GM18868 (cell line): ENCODE results near the gene SHLD2.
"Not testable (repeated sequence)": the region's sequence is repeated elsewhere in the genome, so short reads cannot be mapped to it uniquely, and the experiment has no call there.

Experiments used
- ATAC-seq: cut with Tn5 transposase; IDR thresholded peaks from one replicate; pipeline ENCODE4 v1.9.1; 2021; ENCODE audit warnings: mild to moderate bottlenecking, moderate library complexity; ENCODE audit not compliant: unreplicated experiment

The SHLD2 gene

DNA sequence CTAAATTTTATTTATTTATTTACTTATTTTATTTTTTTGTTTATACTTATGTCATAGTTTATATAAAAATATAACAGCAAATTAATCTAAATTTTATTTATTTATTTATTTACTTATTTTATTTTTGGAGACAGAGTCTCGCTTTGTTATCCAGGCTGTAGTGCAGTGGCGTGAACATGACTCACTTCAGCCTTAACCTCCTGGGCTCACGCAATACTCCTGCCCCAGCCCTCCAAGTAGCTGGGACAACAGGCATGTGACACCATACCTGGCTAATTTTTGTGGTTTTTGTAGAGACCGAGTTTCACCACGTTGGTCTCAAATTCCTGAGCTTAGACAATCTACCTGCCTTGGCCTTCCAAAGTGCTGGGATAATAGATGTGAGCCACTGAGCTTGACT, 115.3 kb downstream of the SHLD2 start:
- not testable (repeated sequence) for ATAC-seq

DNA sequence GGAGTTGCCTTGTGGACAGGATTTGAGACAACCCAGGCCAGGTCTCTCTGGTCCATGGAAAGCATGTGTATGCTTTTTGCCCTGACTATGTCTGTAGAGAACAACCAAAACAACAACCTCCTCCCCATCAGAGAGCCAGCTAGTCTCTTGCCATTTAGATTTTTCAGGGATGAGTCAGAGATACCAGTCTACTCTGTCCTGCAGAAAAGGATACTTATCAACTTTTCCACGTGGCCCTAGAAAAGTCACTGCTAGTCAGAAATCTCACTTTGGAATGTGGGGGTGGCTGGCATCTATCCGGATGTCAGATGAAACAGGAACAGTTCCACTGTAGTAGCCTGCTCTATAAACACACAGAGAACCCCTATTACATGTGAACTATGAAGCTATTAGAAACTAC, 116.8 kb downstream of the SHLD2 start:
- not testable (repeated sequence) for ATAC-seq

DNA sequence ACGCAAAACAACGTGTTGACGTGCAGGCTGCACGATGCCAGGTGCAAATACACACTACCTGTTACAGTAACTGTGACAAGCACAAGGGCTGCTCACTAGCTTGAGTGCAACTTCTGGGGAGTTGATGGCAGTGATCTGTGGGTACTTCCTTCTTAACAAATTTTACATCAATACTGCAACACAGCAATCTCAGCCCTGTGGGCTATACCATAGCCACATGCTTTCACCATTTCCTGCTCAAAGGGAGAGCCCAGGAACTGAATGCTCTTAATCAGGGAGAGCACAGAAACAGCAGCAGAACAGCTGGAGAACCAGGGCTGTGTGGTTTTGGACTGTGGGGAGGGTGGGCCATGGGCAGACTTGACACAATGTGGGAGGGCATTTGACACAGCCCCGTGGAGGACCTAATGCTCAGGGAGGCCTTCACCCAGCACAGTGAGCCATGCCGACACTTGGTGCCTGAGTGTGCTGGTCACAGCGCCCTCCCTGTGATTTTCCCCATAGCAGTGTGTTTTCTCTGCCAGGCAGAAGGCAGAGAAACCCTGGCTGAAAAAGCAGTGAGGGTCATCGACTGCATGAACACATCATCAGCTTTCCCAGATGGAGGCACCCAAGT, 118.3 kb downstream of the SHLD2 start:
- ATAC-seq: not testable (repeated sequence)

DNA sequence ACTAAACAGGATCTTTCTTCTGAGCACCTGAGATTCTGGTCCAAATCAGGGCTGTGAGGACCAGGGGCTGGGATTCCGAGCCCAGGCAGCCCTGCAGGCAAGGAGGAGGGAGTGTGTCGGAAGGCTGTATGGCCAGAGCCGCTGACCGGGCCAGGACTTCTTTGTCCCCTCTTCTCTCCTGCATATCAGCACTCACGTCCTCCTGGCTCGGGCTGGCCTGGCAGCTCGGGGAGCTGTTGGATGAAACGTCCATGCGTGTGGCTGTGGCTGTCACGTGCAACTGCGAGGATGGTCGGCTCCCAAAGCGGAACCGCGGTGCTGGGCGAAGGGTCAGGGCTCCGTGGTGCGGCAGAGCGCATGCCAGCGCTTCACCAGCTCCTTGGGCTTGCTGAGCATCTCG, 118.8 kb downstream of the SHLD2 start:
- not testable (repeated sequence) for ATAC-seq

DNA sequence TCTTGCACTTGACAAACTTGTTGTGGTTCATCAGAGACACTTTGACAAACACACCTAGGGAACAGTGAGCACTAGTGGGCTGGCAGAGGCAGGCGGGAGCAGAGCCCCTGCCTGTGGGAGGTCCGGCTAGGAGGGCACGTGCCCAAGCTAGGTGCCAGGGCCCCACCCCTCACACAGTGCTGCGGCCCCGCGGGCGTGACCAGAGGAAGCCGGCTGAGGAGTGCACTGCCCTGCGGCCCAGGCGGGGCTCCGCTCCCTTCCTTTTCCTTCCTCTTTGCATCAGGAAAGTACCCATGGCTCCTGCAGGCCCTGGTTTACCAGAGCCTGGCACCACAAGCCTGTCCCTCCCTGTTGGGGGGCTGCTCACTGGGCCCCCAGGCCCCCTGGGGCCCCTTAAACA, 121.1 kb downstream of the SHLD2 start:
- ATAC-seq: not testable (repeated sequence)

DNA sequence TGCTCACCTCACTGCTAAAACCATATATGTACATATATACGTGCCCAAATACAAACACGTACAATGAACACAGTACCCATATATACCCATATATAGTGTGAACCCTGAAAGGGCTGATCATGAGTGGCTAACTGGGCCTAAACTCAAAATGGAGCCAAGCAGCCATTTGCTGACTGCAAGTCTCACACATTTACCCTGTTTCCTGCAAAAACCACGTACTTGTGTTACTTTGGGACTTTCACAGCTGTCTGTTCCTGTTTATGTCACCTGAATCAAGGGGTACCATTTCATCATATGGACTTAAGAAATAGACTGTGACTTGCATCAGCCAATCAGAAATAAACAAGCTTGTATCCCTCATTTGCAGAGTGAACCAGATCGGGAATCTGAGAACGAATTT, 124.4 kb downstream of the SHLD2 start:
- not testable (repeated sequence) for ATAC-seq

DNA sequence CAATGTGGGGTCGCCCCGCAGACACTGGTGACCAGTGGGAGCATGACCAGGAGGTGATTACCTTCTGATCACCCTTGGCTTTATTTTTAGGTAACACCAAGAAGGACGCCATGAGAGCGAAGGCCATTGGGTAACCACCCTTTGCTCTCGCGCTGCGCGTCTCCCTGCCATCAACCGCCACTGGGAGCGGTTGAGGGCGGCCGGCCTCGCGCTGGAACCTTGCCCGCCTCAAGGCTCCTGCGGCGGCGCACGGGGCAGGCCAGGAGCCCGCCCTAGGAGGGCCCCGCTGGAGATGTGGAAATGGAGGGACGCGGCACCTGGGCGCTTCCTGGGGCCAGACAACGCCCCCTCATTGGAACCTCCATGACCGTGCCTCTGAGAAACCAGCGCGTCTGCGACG, 127.8 kb downstream of the SHLD2 start:
- ATAC-seq: not testable (repeated sequence)

DNA sequence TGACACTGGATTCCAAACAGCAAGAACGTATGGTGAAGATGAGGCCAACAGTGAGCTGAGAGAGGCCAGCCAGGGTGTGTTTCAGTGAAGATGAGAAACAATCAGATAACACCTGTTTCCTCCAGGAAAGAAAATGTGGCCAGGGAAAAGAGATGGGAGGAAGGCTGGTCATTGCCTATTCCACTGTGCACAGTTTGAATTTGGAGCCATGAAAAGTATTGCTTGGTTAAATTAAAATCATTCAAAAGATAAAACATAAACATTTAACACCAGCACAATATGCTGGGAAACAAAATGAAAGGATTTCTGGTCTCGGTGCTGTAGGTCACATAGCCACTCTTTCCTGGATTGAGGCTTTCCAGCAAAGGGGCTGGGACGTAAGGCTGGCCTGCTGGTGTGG, 130.1 kb downstream of the SHLD2 start, which contains the start of gene NUTM2A:
TSS of gene NUTM2A (plus strand) at position 301 of the 400 bp plus-strand sequence. CDS start 383 bp downstream, outside the sequence.
- not testable (repeated sequence) for ATAC-seq

DNA sequence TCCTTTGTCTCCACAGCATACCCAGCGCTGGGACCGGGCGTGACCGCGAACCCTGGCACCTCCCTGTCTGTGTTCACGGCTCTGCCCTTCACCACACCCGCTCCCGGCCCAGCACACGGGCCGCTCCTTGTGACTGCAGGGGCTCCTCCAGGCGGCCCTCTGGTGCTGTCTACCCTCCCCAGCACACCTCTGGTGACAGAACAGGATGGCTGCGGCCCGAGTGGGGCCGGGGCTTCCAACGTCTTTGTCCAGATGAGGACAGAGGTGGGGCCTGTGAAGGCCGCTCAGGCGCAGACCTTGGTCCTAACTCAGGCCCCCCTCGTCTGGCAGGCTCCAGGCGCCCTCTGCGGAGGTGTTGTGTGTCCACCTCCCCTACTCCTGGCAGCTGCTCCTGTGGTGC, 133.2 kb downstream of the SHLD2 start:
- ATAC-seq: not testable (repeated sequence)

DNA sequence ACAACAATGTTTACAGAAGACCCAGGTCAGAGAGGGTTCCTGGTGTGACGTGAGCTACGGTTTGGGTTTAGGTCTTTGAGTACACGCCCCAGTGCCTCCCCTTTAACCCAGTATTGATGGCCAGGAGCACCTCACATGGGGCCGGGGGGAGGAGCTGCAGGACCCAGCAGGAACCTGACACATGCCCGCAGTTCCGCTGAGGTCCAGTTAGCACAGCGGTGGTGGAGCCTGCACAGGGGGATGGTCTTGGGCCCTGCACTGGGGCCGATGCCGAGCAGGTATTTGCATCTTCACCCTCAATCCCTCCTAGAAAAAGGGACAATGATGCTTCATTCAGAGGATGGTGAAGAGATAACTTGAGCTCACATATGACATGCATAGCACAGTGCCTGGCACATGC, 134.2 kb downstream of the SHLD2 start:
- not testable (repeated sequence) for ATAC-seq

DNA sequence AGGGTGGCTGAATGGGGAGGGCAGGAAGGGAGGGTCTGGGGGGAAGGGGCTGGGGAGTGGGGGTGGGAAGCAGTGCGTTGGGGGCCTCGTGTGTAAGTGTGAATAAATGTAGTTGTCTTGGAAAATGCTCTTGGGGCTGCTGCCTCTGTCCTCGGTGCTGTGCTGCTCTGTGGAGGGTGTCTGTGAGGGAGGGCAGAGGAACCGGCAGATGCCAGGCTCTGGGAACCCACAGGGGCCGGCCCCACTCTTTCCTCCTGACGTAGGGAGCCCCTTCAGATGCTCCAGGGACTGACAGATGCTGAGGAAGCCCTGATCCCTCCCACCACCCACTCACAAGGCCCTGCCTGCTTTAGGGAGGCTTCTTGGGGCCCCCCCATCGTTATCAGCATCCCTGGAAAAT, 139.8 kb downstream of the SHLD2 start:
- ATAC-seq: not testable (repeated sequence)

DNA sequence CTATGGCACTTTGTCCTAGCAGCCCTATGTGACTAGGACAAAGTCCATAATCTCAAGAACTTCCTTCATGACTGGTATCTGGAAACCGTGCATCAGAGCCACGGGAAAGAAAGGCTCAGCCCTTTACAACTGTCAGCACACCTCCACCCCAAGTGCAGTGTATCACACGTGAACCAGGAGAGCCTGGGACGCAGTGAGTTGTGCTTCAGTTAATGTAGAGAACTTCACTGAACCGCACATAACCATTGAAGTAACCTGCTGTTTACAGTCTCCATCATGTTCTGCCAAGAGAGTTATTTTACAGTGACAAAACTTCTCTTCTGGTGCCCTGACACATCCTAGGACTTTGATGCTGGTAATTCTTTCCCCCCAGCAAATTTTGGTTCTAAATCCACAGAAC, 142.2 kb downstream of the SHLD2 start:
- ATAC-seq: not testable (repeated sequence)

DNA sequence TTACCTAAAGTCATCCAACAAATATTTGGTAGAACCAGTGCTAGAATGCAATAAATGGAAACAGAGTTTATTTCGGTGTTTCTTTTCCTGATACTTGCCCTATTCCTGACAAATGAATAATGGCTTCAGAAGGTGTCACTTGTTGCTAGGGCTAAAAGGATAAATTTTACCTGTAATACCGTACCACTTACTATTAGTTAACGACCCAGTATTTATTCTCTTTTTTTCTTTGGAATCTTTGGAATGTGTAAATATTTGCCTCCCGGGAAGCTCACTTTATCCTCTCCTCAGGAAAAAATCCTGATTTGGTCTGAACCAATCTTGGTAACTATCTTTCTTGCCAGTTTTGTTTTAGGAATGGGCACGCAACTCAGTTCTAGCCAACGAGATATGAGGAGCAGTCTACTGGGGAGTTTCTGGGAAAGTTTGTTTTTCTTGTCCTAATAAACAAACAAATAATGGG, 144.4 kb downstream of the SHLD2 start:
- ATAC-seq: not testable (repeated sequence)
